Nasal cavity respiratory epithelium epithelial cell of viscerocranial mucosa (primary cell): ENCODE results near the gene OR10AD1. TPM values are rescaled to one million over a fixed set of nuclear protein-coding genes. Genes with fewer than 3 reads are reported as not detected.

Source experiments
- total RNA-seq: library from RNA; depleted of rRNA; stranded (reverse); fragments of >200 nt; gene quantifications from 2 replicates; pipeline ENCODE4 v1.2.3, GENCODE V29; 2014

OR10AD1 gene
- total RNA-seq, result not detected in 2 replicates

GRCh38 chr12:48203192-48203591, at the start of gene OR10AD1:
Gene OR10AD1, minus strand, starts transcription at chr12:48203292. Its CDS starts 0 bp downstream, at chr12:48203292.

GRCh38 chr12:48183091-48183875, 19.8 kb downstream of the OR10AD1 start, which contains the start of gene CCDC184:
Gene CCDC184, plus strand, starts transcription at chr12:48183644. Its CDS starts 479 bp downstream, at chr12:48184123.

GRCh38 chr12:48157018-48157888, 45.8 kb downstream of the OR10AD1 start, which contains the start of gene ASB8:
Gene ASB8, minus strand, starts transcription at chr12:48157515. Its CDS starts 4,019 bp downstream, at chr12:48153496.

Other genes with a start within 250 kb of the OR10AD1 start
- 45.1 and 83.4 TPM in 2 replicates for gene TMEM106C, start 239.7 kb downstream of the OR10AD1 start, total RNA-seq
- 0.07 TPM in 1 of 2 replicates, not detected in the other for gene COL2A1, start 198.8 kb downstream of the OR10AD1 start, total RNA-seq
- gene SENP1, start 97.2 kb downstream of the OR10AD1 start, total RNA-seq, result 13.7 and 15.4 TPM in 2 replicates
- gene PFKM, start 83.9 kb downstream of the OR10AD1 start, total RNA-seq, result 32.8 and 57.4 TPM in 2 replicates
- 10.3 and 12.2 TPM in 2 replicates for gene ASB8, start 45.8 kb downstream of the OR10AD1 start, total RNA-seq
- not detected in 2 replicates for gene CCDC184, start 19.6 kb downstream of the OR10AD1 start, total RNA-seq
- gene ZNF641, start 147.6 kb upstream of the OR10AD1 start, total RNA-seq, result 14.4 and 15.1 TPM in 2 replicates